GM18519 (cell line): ENCODE data around the gene NDUFB11.

ENCODE experiments used
- ATAC-seq: cut with Tn5 transposase; IDR thresholded peaks from one replicate; pipeline ENCODE4 v1.9.1; 2021; ENCODE audit warnings: mild to moderate bottlenecking, moderate library complexity; ENCODE audit not compliant: unreplicated experiment, low FRiP score

NDUFB11 gene

DNA sequence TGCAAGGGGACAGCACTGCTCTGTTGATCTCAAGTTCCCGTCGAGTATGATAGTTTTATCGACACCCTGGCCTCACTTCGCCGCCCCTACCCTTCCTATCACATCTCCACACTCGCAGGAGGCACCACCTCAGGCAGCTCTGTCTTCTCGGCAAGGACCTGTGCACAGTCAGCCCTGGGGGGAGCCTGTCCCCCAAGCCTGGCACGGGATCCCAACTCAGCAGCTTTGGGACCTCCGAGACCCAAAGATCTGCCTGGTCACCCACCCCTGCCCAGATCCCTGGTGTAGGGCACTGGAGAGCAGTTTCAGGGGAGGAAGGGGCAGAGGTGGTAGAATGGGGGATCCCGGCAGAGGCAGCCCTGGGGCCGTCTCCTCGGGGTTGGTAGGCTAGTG is 31.1 kb upstream of the NDUFB11 start:
- no peak for ATAC-seq

DNA sequence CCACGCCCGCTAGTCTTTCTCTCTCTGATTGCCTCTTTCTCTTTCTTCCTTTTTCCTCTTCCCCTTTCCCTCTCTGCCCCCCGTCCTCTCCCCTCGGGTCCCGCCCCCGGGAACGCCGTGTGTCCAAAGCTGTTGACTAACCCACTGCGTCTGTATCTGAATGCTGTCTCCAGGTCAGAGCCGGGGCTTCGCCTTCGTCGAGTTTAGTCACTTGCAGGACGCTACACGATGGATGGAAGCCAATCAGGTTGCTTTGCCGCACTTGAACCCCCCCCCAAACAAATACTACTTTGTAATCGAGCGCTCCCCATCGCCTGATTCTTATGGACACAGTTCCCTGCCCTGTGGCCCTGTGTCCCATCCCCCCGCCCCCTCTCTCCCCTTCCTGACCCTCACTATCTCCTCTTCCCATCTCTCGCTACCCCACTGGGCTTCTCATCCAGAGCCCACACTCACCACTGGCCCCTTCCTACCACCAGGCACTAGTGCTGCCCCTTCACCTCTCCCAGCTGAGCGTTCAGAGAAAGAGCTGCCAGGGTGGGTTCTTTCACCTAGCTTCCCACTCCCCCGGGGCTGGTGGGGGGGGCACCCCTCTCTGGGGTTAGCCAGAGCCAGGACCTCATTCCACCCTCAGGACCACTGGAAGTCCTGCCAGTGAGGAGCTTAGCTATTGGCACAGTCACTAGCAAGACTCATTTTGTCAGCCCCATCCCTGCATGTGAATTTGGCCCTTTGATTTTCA is 30.5 kb upstream of the NDUFB11 start:
- no peak for ATAC-seq

DNA sequence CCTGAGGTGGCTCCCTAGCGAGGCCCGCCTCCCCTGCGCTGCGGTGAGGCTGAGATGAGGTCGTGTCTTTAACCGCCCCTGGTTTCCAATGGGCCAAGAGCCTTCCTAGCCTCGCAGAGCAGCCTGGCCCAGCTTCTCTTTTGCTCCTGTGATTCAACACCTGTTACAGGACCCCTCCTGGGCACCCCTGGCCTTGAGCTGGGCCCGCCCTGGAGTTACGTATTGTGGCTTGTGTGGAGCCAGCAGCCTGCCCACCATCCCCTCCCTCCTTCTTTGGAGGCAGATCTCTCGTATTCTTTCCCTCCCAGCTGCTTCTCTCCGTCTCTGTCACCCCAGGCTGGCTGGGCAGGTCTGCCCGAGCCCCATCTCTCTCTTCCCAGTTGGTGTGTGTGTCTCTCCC is 29.9 kb upstream of the NDUFB11 start:
- no peak for ATAC-seq

DNA sequence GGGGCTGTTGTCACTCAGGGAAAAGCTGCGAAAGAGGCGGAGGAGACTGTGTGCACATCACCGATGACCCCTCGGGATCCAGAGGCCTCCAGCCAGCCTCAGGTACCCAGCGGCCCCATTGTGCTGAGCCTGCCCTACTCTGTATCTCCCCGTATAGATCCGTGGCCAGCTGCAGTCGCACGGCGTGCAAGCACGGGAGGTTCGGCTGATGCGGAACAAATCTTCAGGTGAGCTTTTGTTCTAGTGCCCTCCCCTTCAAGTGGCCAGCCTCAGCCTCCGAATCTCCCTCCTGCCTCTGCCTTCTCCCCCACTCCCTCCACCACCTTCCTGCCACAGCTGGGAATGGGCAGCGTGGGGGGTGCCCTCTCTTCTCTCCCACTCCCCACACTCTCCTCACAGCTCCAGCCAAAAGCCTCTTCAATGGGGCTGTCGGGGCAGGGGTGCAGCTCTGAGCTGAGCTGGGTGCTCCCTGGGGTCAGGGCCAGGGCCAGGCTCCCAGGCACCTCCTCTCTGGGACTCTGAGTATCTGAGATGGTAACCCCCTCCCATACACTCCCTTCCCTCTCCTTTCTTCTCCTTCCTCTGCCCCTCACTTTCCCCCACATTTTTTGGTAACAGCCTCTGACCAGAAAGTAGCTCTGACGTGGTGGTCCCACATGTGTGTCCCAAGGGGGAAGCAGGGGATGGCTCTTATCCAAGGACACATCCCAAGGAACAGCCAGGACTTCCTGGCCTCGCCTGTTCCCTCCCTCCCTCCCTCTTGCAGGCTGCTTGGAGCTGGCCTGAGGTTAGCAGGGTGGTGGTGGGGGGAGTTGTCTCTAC is 28.7 kb upstream of the NDUFB11 start:
- ATAC-seq = no peak

DNA sequence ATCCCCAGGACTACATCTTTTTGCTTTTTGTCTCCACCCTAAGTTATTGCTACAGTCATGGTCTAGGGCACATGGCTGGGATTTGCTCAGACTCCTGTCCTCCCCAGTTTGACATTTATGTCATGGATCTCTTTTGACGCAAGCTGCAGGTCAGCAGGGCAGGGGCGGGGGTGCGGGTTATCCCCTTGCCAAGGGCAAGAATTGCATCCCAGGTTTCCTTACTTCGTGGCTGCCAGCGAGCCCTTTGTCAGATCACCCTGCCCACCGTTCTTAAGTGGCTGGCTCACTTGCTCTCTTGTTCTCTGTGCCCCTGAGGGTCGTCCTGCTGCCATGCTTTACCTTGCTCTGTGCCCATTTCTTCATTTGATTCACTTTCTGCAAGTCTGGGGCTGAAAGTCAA is 28.0 kb upstream of the NDUFB11 start:
- ATAC-seq = no peak

DNA sequence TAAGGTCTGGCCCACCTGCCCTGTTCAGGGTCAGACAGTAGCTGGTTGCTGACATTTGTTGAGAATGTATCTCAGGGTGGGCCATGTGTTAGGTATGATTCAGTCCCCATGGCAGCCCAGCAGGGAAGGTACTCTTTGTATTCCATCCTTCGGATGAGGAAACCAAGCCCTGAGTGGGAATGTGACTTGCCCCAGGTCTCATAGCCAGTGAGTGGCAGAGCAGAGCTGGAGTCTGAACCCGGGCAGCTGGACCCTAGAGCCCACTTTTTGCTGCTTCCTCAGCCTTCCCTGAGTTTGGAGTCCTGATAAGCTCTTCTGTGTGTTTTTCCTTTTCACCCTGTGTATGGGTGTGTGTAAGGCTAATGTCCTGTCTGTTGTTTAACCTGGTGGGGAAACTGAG is 27.5 kb upstream of the NDUFB11 start:
- no peak for ATAC-seq

DNA sequence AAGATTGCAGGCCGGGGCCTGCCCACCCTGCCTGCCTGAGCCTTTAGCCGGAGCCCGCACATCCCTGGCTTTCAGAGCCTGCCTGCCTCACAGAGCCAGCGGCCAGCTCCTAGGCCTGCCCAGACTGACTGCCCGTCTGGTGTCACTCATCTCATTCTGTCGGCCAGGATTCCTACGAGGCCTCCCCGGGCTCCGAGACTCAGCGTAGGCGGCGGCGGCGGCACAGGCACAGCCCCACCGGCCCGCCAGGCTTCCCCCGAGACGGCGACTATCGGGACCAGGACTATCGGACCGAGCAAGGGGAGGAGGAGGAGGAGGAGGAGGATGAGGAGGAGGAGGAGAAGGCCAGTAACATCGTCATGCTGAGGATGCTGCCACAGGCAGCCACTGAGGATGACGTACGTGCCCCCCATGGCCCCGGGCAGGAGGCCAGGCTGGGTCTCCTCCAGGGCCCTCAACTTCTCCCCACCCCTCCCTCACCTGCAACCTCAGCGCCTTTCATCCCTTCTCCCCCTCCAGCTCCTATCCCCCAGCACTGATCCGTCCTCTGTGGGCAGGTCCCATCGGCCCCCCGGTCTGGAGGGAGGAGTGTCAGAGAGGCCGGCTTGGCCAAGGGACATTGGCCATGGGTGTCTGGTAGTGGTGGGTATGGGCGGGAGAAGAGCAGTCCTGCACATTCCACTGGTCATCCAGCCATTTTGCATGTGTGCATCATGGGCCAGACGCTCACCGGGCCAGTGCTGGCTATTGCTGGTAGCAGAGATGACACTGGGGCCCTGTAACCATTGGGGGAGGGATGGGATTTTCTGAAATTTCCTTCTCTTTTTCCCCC is 26.6 kb upstream of the NDUFB11 start:
- ATAC-seq = no peak

DNA sequence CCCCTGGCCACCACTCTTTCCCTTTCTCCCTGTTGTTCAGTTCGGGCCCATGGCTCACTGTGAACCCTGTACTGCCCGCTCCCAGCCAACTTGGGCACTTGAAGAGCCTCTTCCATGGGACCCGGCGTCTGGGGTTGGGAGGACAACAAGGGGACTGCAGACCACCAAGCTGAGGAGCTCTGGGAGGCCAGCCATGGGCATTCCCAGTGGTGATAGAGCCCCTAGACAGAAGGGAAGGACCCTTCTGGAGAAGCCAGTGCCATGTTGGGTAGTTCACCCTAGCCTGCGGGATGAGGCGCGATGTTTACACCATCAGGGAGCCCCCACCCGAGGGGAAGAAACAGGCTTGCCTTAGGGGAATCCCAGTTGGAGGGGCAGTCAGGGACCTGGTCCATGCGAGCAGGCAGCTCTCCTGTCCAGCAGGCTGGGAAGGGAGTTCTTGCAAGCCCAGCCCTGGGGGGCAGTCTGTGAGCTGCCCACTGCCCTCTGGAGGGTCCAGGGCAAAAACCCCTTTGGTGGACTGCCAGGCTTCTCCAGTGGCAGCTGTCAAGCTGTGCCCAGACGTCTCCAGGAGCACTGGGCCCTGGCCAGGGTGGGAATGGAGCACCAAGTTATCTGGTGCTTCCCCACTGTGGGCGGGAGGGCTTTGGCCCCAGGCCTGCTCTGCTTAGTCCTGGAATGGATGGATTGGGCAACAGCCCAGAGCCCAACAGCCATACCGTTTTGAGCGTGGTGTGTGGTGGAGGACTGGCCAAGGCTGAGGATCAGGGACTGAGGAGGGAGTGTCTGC is 25.4 kb upstream of the NDUFB11 start:
- no peak for ATAC-seq

DNA sequence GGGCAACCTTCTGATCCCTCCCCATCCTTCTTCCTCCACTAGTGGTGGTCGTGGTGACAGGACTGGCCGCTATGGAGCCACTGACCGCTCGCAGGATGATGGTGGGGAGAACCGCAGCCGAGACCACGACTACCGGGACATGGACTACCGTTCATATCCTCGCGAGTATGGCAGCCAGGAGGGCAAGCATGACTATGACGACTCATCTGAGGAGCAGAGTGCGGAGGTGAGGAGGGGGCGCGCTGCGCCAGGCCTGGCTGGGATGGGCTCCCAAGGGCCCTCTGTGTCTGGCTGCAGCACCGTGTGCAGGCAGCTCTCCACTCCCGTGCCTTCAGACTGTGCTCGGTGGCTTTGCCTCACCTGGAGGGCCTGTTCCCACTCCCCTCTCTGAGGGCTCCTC is 24.8 kb upstream of the NDUFB11 start:
- ATAC-seq = no peak

DNA sequence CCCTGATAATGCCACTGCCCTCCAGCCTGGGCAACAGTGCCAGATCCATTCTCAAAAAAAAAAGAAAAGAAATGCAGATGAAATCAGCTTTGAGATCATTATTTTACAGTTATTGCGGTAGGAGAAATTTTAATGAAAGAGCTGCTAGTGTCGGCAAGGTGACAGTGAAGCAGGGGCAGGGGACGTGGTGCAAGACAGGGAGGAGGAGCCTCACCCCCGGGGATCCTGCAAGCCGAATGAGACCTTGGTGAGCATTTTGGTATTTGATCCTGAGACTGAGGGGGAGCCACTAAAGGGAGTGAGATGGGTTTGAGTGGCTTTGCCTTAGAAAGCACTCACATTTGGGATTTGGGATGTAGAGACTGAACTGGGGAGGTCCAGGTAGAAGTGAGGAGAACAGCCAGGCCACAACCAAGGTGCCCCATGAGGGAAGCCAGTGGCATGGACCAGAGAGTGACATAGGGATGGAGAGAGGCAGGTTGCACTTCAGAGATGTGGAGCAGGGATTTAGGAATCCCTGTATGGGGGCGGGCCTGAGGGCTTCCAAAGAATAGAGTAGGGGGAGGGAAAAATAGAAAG is 24.1 kb upstream of the NDUFB11 start:
- ATAC-seq = no peak

DNA sequence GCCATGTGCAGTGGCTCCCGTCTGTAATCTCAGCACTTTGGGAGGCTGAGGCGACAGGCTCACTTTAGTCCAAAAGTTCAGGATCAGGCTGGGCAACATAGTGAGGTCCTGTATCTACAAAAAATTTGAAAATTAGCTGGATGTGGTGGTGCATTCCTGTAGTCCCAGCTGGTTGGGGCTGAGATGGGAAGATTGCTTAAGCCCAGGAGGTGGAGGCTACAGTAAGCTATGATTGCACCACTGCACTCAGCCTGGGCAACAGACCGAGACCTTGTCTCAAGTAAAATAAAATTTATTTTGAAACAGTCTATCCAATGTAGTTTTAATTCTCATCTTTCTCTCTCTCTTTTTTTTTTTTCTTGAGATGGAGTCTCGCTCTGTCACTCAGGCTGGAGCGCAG is 21.6 kb upstream of the NDUFB11 start:
- no peak for ATAC-seq

DNA sequence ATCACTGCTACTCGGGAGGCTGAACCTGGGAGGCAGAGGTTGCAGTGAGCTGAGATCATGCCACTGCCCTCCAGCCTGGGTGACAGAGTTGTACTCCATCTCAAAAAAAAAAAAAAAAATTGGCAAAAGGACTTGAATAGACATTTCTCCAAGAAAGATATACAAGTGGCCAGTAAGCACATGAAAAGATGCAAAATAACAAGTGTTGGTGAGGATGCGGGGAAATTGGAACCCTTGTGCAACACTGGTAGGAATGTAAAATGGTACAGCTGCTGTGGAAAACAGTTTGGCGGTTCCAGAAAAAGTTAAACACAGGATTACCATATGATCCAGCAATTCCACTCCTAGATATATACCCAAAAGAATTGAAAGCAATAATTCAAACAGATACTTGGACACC is 19.9 kb upstream of the NDUFB11 start:
- no peak for ATAC-seq

DNA sequence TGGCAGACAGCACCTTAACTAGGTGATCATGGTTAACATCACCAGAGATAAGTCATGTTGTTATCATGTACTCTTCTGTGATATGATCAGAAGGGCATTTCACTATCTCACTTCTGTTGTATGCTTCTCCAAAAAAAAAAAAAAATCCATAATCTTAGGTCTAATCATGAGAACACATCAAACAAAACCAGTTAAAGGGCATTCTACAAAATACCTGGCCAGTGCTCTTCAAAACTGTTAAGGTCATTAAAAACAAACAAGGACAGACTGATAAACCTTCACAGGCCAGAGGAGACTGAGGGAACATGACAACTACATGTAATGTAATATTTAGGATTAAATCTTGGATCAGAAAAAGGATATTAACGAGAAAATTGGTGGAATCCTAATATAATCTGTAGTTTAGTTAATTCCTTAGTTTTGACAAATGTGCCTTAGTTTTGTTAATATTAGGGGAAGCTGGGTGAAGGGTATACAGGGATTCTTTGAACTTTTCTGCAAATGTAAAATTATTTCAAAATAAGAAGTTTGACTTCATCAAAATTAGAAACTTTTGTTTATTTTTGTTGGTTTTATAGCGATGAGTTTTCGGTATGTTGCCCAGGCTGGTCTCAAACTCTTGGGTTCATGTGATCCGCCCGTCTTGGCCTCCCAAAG is 18.6 kb upstream of the NDUFB11 start:
- no peak for ATAC-seq

DNA sequence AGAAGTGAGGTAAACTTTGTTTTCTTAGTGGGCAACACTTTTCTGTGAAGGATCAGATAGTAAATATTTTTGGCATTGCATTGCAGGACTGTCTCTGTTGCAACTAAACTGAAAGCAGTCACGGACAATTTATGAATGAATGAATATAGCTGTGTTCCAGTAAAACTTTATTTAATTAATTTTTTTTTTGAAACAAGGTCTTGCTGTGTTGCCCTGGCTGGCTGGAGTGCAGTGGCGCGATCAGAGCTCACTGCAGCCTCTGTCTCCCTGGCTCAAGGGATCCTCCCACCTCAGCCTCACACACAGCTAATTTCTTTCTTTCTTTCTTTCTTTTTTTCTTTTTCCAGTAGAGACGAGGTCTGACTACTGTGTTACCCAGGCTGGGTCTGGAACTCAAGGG is 16.3 kb upstream of the NDUFB11 start:
- no peak for ATAC-seq

DNA sequence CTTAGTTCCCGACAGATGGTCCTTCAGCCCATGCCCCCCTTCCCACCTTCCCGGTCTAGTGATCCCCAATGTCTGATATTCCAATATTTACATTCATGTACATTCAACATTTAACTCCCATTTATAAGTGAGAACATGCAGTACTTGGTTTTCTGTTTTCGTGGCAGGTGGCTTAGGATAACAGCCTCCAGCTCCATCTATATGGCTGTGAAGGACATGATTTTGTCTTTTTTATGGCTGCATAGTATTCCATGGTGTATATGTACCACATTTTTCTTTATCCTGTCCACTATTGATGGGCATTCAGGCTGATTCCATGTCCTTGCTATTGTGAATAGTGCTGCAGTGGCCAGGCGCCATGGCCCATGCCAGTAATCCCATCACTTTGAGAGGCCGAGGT is 14.3 kb upstream of the NDUFB11 start:
- no peak for ATAC-seq

DNA sequence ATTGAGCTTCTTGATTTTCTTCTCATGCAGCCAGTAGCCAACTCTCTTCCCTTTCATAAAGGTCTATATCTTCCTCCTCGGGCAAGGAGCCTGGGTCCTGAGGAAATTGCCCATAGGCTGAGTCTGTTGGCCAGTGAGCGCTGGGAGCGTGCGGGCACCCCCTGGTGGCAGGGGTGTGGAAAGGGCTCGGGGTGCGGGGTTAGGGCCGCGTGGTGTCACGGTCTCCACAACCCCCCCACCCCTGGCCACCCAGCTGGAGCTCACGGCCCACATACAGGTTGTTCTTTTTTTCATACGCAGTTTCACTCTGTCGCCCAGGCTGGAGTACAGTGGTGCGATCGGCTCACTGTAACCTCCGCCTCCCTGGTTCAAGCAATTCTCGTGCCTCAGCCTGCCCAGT is 13.6 kb upstream of the NDUFB11 start:
- no peak for ATAC-seq

DNA sequence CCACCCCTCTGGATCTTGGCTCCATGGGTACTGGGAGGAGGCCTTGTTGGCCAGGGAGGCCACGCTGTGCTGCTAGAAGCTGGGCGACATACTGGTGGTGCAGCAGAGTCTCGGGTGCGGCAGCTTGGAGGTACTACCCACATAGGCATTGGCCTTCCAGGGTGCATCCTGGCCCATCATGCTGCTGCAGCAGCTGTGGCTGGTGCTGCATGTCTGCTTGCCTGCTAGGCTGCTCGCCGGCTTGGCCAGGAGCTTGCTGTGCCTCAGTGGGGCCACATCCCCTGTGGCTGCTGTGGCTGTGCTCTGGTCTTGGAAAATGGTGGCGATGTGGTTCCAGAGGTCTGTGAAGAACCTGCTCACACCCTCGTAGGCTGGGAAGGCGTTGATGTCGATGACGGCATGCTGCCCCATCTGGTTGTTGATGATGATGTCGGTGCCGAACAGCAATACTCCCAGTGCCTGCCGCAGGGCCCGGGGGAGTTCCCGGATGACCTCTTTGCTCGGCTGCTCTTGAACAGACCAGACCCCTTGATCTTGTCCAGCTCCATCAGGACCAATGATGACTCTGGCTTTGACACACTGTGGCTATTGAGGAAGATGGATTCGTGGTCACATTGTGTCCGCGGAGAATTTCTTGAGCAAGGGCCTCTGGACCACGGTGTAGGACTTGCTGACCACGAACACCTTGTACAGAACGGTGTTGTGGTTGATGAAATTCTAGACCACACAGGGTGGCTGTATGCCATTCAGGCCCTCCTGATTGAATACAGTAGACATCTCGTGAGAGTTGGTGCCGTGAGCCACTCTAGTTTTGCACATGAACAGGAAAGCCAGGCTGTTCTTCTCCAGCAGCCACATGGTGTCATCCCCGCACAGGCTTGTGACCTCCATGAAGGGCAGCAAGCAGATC is 12.4 kb upstream of the NDUFB11 start:
- ATAC-seq = no peak

DNA sequence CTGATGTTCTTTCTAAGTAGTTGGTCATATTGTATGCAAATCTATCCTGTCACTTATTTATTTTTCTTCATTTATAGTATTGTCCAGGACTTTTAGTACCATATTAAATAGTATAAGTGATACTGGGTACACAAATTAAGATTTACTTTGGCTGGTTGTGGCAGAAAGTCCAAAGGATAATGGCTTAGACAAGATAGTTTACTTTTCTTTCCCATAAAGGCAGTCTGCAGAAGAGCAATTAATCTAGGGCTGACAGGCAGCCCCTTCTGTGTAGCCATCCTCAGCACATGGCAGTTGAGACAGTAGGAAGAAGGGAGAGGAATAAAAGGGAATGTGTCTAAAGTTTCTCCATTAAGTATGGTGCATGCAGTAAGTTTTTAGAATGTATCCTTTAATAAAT is 6.9 kb upstream of the NDUFB11 start:
- no peak for ATAC-seq

DNA sequence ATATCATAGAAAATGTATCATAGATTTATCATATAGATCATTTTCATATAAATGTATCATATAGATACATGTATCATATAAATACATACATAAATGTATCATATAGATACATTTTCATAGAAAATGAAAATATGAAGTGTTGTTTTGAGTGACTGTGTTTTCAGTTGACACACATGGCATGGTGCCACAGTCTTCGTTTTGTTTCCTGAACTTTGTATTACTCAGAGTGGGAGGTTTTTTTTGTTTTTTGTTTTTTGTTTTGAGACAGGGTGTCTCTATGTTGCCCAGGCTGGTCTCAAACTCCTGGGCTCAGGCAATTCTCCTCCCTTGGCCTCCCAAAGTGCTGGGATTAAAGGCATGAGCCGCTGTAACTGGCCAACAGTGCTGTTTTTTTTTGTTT is 4.4 kb upstream of the NDUFB11 start:
- no peak for ATAC-seq
